ENCODE results near the gene LEFTY1. TPM values are rescaled to one million over a fixed set of nuclear protein-coding genes. Genes with fewer than 3 reads are reported as not detected.
"Not testable (repeated sequence)": the region's sequence is repeated elsewhere in the genome, so short reads cannot be mapped to it uniquely, and the experiment has no call there.

LEFTY1 gene
- total RNA-seq, 1 donor from 2014 or later, result not detected

GRCh38 chr1:225889743-225890142, 797 bp upstream of the LEFTY1 start:
- DNase-seq (ENCODE audit: extremely low read depth, low read depth, low spot score), result no peak

- no peak for DNase-seq (ENCODE audit: extremely low read depth, low read depth, low spot score)
Observed at GRCh38 chr1:225888289-225888897, 553 bp downstream of the LEFTY1 start.

- not testable (repeated sequence) for DNase-seq (ENCODE audit: extremely low read depth, low read depth, low spot score)
Observed at GRCh38 chr1:225887554-225888288, 1.2 kb downstream of the LEFTY1 start.

- DNase-seq (ENCODE audit: extremely low read depth, low read depth, low spot score), result no peak
Observed at GRCh38 chr1:225887030-225887314, 2.0 kb downstream of the LEFTY1 start.

- no peak for DNase-seq (ENCODE audit: extremely low read depth, low read depth, low spot score)
Observed at GRCh38 chr1:225886159-225887029, 2.6 kb downstream of the LEFTY1 start.

- DNase-seq (ENCODE audit: extremely low read depth, low read depth, low spot score), result no peak
Observed at GRCh38 chr1:225885336-225885735, 3.6 kb downstream of the LEFTY1 start.

GRCh38 chr1:225883616-225884265, 5.2 kb downstream of the LEFTY1 start:
- no peak for DNase-seq (ENCODE audit: extremely low read depth, low read depth, low spot score)

GRCh38 chr1:225882694-225883615, 6.0 kb downstream of the LEFTY1 start:
- DNase-seq (ENCODE audit: extremely low read depth, low read depth, low spot score), result no peak

- DNase-seq (ENCODE audit: extremely low read depth, low read depth, low spot score), result no peak
Observed at GRCh38 chr1:225881959-225882693, 6.8 kb downstream of the LEFTY1 start, which contains the start of gene TMEM63A. TSS of gene TMEM63A (minus strand) at chr1:225882380. CDS start at chr1:225877580, 4,800 bp downstream.

GRCh38 chr1:225881081-225881958, 7.6 kb downstream of the LEFTY1 start:
- no peak for DNase-seq (ENCODE audit: extremely low read depth, low read depth, low spot score)

GRCh38 chr1:225880636-225881035, 8.3 kb downstream of the LEFTY1 start:
- DNase-seq (ENCODE audit: extremely low read depth, low read depth, low spot score), result no peak

GRCh38 chr1:225880222-225880588, 8.7 kb downstream of the LEFTY1 start:
- DNase-seq (ENCODE audit: extremely low read depth, low read depth, low spot score), result no peak

- no peak for DNase-seq (ENCODE audit: extremely low read depth, low read depth, low spot score)
Observed at GRCh38 chr1:225879521-225880221, 9.3 kb downstream of the LEFTY1 start.

- DNase-seq (ENCODE audit: extremely low read depth, low read depth, low spot score), result no peak
Observed at GRCh38 chr1:225878282-225878681, 10.7 kb downstream of the LEFTY1 start.

GRCh38 chr1:225877580-225877979, 11.4 kb downstream of the LEFTY1 start:
- DNase-seq (ENCODE audit: extremely low read depth, low read depth, low spot score), result no peak

- no peak for DNase-seq (ENCODE audit: extremely low read depth, low read depth, low spot score)
Observed at GRCh38 chr1:225876900-225877510, 11.9 kb downstream of the LEFTY1 start.

- DNase-seq (ENCODE audit: extremely low read depth, low read depth, low spot score), result no peak
Observed at GRCh38 chr1:225875044-225875815, 13.7 kb downstream of the LEFTY1 start.
